GM18505 (cell line): ENCODE data around the gene METAP1.
"Not testable (repeated sequence)": the region's sequence is repeated elsewhere in the genome, so short reads cannot be mapped to it uniquely, and the experiment has no call there.

Source experiments
- ATAC-seq: cut with Tn5 transposase; IDR thresholded peaks from one replicate; pipeline ENCODE4 v1.9.1; 2021; ENCODE audit not compliant: unreplicated experiment
- POLR2A ChIP-seq: IDR thresholded peaks from 4 replicates; pipeline ENCODE4 v1.6.1; 2011; ENCODE audit warnings: borderline replicate concordance; ENCODE audit not compliant: insufficient read depth, insufficient read length; ENCODE audit errors: extremely low read depth

Gene METAP1

GRCh38 chr4:99104153-99104552 lies 108.6 kb downstream of the METAP1 start:
- no peak for ATAC-seq

GRCh38 chr4:99109286-99109685 lies 113.8 kb downstream of the METAP1 start:
- not testable (repeated sequence) for ATAC-seq

More at GRCh38 chr4:99104153-99104552, 108.6 kb downstream of the METAP1 start:
- no peak for TF ChIP-seq POLR2A
